ELF-1 (cell line): ENCODE measurements around the gene SF3B2.
A peak's percentile ranks its signal among the peaks of the same experiment; 100 is the strongest.
"Not testable (repeated sequence)": the region's sequence is repeated elsewhere in the genome, so short reads cannot be mapped to it uniquely, and the experiment has no call there.

Source experiments
- DNase-seq: peaks from one replicate; pipeline ENCODE4 v3.0.0-alpha.2; 2016; ENCODE audit warnings: low read depth, low spot score

Gene SF3B2

GRCh38 chr11:66075273-66075672, 23.1 kb downstream of the SF3B2 start:
- DNase-seq: no peak

- no peak for DNase-seq
These were observed 24.4 kb downstream of the SF3B2 start for GRCh38 chr11:66076561-66076960.

- DNase-seq: no peak
These were observed 25.8 kb downstream of the SF3B2 start for GRCh38 chr11:66077927-66078326.

GRCh38 chr11:66078949-66079348, 26.8 kb downstream of the SF3B2 start:
- not testable (repeated sequence) for DNase-seq

GRCh38 chr11:66080055-66080817, 28.1 kb downstream of the SF3B2 start:
- peak; percentile 19 for DNase-seq

GRCh38 chr11:66081505-66081904, 29.3 kb downstream of the SF3B2 start:
- no peak for DNase-seq

- DNase-seq: no peak
These were observed 31.0 kb downstream of the SF3B2 start for GRCh38 chr11:66082946-66083698.

- DNase-seq: no peak
These were observed 31.6 kb downstream of the SF3B2 start for GRCh38 chr11:66083767-66084166.

GRCh38 chr11:66084821-66085475, 32.8 kb downstream of the SF3B2 start:
- DNase-seq: no peak

GRCh38 chr11:66087148-66087908, 35.2 kb downstream of the SF3B2 start:
- DNase-seq: no peak

GRCh38 chr11:66089067-66089466, 36.9 kb downstream of the SF3B2 start:
- no peak for DNase-seq

- DNase-seq: no peak
These were observed 38.1 kb downstream of the SF3B2 start for GRCh38 chr11:66090288-66090687.

GRCh38 chr11:66092125-66092524, 40.0 kb downstream of the SF3B2 start:
- not testable (repeated sequence) for DNase-seq

- not testable (repeated sequence) for DNase-seq
These were observed 47.6 kb downstream of the SF3B2 start for GRCh38 chr11:66099746-66100145.

GRCh38 chr11:66100272-66101065, 48.3 kb downstream of the SF3B2 start:
- DNase-seq: no peak

- no peak for DNase-seq
These were observed 48.9 kb downstream of the SF3B2 start for GRCh38 chr11:66101066-66101464.

GRCh38 chr11:66104057-66104638, 52.0 kb downstream of the SF3B2 start:
- DNase-seq: no peak

- peak; percentile 69 for DNase-seq
These were observed 54.8 kb downstream of the SF3B2 start for GRCh38 chr11:66106786-66107599.

GRCh38 chr11:66107600-66108510, 55.7 kb downstream of the SF3B2 start:
- no peak for DNase-seq
